ENCODE measurements around the gene AJUBA.
"Not testable (repeated sequence)": the region's sequence is repeated elsewhere in the genome, so short reads cannot be mapped to it uniquely, and the experiment has no call there.

AJUBA gene

GRCh38 chr14:23005451-23006187 lies 23.3 kb upstream of the AJUBA start:
- no peak for DNase-seq

GRCh38 chr14:23004274-23004673 lies 21.9 kb upstream of the AJUBA start:
- DNase-seq, result not testable (repeated sequence)

- DNase-seq, result no peak
Measured at GRCh38 chr14:23002592-23002991, 20.2 kb upstream of the AJUBA start.

- DNase-seq, result no peak
Measured at GRCh38 chr14:23000860-23001259, 18.5 kb upstream of the AJUBA start.

- no peak for DNase-seq
Measured at GRCh38 chr14:22998329-22999012, 16.1 kb upstream of the AJUBA start.

GRCh38 chr14:22997676-22998323 lies 15.4 kb upstream of the AJUBA start:
- no peak for DNase-seq

- DNase-seq, result no peak
Measured at GRCh38 chr14:22996768-22997654, 14.7 kb upstream of the AJUBA start.

GRCh38 chr14:22995889-22996625 lies 13.7 kb upstream of the AJUBA start:
- DNase-seq, result no peak

- peak; percentile 16 for DNase-seq
Measured at GRCh38 chr14:22994762-22995275, 12.5 kb upstream of the AJUBA start.

- no peak for DNase-seq
Measured at GRCh38 chr14:22993517-22993916, 11.2 kb upstream of the AJUBA start.

GRCh38 chr14:22991852-22992251 lies 9.5 kb upstream of the AJUBA start:
- DNase-seq, result no peak

- DNase-seq, result no peak
Measured at GRCh38 chr14:22987291-22987690, 4.9 kb upstream of the AJUBA start.

GRCh38 chr14:22986508-22987054 lies 4.2 kb upstream of the AJUBA start:
- DNase-seq, result peak; percentile 82

GRCh38 chr14:22985894-22986507 lies 3.6 kb upstream of the AJUBA start:
- DNase-seq, result no peak

GRCh38 chr14:22984959-22985658 lies 2.8 kb upstream of the AJUBA start:
- no peak for DNase-seq

GRCh38 chr14:22981876-22982476 lies 375 bp downstream of the AJUBA start:
- no peak for DNase-seq

- DNase-seq, result no peak
Measured at GRCh38 chr14:22981090-22981875, 1.1 kb downstream of the AJUBA start.

- no peak for DNase-seq
Measured at GRCh38 chr14:22980672-22981089, 1.7 kb downstream of the AJUBA start.

- no peak for DNase-seq
Measured at GRCh38 chr14:22979748-22980392, 2.5 kb downstream of the AJUBA start.
